ENCODE data around the gene TMEM203. TPM values are rescaled to one million over a fixed set of nuclear protein-coding genes. Genes with fewer than 3 reads are reported as not detected.
"Not testable (repeated sequence)": the region's sequence is repeated elsewhere in the genome, so short reads cannot be mapped to it uniquely, and the experiment has no call there.

The TMEM203 gene
- total RNA-seq, 1 experiment from 2014 or later, result 36.4 TPM

- Histone ChIP-seq H3K4me2 (ENCODE audit: low read length) (peak overlapping the region; percentile 86), H4K20me1 (ENCODE audit: low read length) (peaks cover 28% of the 10 kb centered on the region), H3F3A (ENCODE audit: low read length, unreplicated experiment) (peaks cover 5% of the 10 kb centered on the region), H2AFZ (ENCODE audit: low read length) (no peak overlapping the region), H3K36me3 (ENCODE audit: low read depth, low read length) (peaks cover 17% of the 10 kb centered on the region), H3K9me3 (ENCODE audit: low read length) (no peaks in the 10 kb centered on the region), H3K79me2 (ENCODE audit: low read length) (peaks cover 34% of the 10 kb centered on the region), H3K27me3 (ENCODE audit: low read length) (no peaks in the 10 kb centered on the region), H3K4me3 (ENCODE audit: low read length) (peak overlapping the region; percentile 97; the same call in 1 of the 2 replicates), H3K9me2 (replicated peaks; ENCODE audit: low read length) (no peaks in the 10 kb centered on the region), H3K4me1 (ENCODE audit: insufficient read depth, low read length) (peaks cover 18% of the 10 kb centered on the region), H3K27ac (ENCODE audit: low read length) (no peak overlapping the region), H3K9ac (ENCODE audit: low read length) (no peak overlapping the region)
- BruUV-seq (replicated peaks), result no TSS peak
- TF ChIP-seq EZH2 (IDR thresholded peaks at IDR 0.05; ENCODE audit: low read length, unreplicated experiment), result no peak
- TF ChIP-seq CTCF (conservative IDR thresholded peaks at IDR 0.05; ENCODE audit: low read depth, low read length), result no peak
- no peak for TF ChIP-seq EZH2phosphoT487 (IDR thresholded peaks at IDR 0.05; ENCODE audit: borderline replicate concordance, low read length)
- ChIA-PET POLR2A (ENCODE audit: unreplicated experiment) (interaction anchor here (0.5 kb wide), 1 partner anchor 50 kb away, joined by 3 read pairs; no protein-coding TSS in a partner anchor), CTCF (interaction anchor here (1.1 kb wide), 1 partner anchor 197 kb away, joined by 4 read pairs; the partner anchor contains the start of gene NPDC1)
- intact Hi-C loops (cut with micrococcal nuclease), result no loop called here
- ATAC-seq (peak; percentile 3; the same call in 1 of the 2 replicates), DNase-seq (no peak)
These were observed 38.4 kb upstream of the TMEM203 start for GRCh38 chr9:137243626-137244485.

GRCh38 chr9:137243266-137243625, 37.8 kb upstream of the TMEM203 start:
- H3K9me3 ChIP-seq (ENCODE audit: low read length); H3K27ac ChIP-seq (ENCODE audit: low read length); intact Hi-C loops (cut with micrococcal nuclease); H3K27me3 ChIP-seq (ENCODE audit: low read length); H3K9me2 ChIP-seq (replicated peaks; ENCODE audit: low read length); H3K9ac ChIP-seq (ENCODE audit: low read length); H3F3A ChIP-seq (ENCODE audit: low read length, unreplicated experiment); DNase-seq; H2AFZ ChIP-seq (ENCODE audit: low read length); ATAC-seq; CTCF ChIA-PET; BruUV-seq (replicated peaks): not testable (repeated sequence)
- POLR2A ChIA-PET (ENCODE audit: unreplicated experiment), result interaction anchor here (1.0 kb wide), 1 partner anchor 42 kb away, joined by 3 read pairs; no protein-coding TSS in a partner anchor
- Histone ChIP-seq H3K4me2 (ENCODE audit: low read length) (peak overlapping the region; percentile 86), H4K20me1 (ENCODE audit: low read length) (peaks cover 28% of the 10 kb centered on the region), H3K4me3 (ENCODE audit: low read length) (peak overlapping the region; percentile 97), H3K79me2 (ENCODE audit: low read length) (peaks cover 40% of the 10 kb centered on the region), H3K36me3 (ENCODE audit: low read depth, low read length) (peaks cover 17% of the 10 kb centered on the region), H3K4me1 (ENCODE audit: insufficient read depth, low read length) (peaks cover 24% of the 10 kb centered on the region)

- TF ChIP-seq EZH2phosphoT487 (IDR thresholded peaks at IDR 0.05; ENCODE audit: borderline replicate concordance, low read length) (no peak), EZH2 (IDR thresholded peaks at IDR 0.05; ENCODE audit: low read length, unreplicated experiment) (no peak), CTCF (conservative IDR thresholded peaks at IDR 0.05; ENCODE audit: low read depth, low read length) (no peak)
- H3K9ac ChIP-seq (ENCODE audit: low read length), result peak overlapping the region; percentile 89
- no peaks in the 10 kb centered on the region for H3K9me3 ChIP-seq (ENCODE audit: low read length)
- H2AFZ ChIP-seq (ENCODE audit: low read length), result no peak overlapping the region
- POLR2A ChIA-PET (ENCODE audit: unreplicated experiment), result interaction anchor here (0.7 to 1.0 kb wide), 2 partner anchors 19 to 42 kb away, joined by 3 to 32 read pairs; no protein-coding TSS in a partner anchor
- no peak for ATAC-seq
- no TSS peak for BruUV-seq (replicated peaks)
- peaks cover 28% of the 10 kb centered on the region for H4K20me1 ChIP-seq (ENCODE audit: low read length)
- no peaks in the 10 kb centered on the region for H3K9me2 ChIP-seq (replicated peaks; ENCODE audit: low read length)
- H3F3A ChIP-seq (ENCODE audit: low read length, unreplicated experiment), result peaks cover 5% of the 10 kb centered on the region
- no peak for DNase-seq
- peak overlapping the region; percentile 97 for H3K4me3 ChIP-seq (ENCODE audit: low read length)
- H3K27me3 ChIP-seq (ENCODE audit: low read length), result no peaks in the 10 kb centered on the region
- H3K79me2 ChIP-seq (ENCODE audit: low read length), result peaks cover 45% of the 10 kb centered on the region
- peak overlapping the region; percentile 53 for H3K27ac ChIP-seq (ENCODE audit: low read length)
- H3K36me3 ChIP-seq (ENCODE audit: low read depth, low read length), result peaks cover 17% of the 10 kb centered on the region
- peak overlapping the region; percentile 86 for H3K4me2 ChIP-seq (ENCODE audit: low read length)
- intact Hi-C loops (cut with micrococcal nuclease), result no loop called here
- CTCF ChIA-PET, result no interaction called here
- H3K4me1 ChIP-seq (ENCODE audit: insufficient read depth, low read length), result peaks cover 31% of the 10 kb centered on the region
These were observed 37.1 kb upstream of the TMEM203 start for GRCh38 chr9:137242269-137243203.

Data from PC-3 (cell line).